Tibial nerve (tissue), 4 donors: Measurements from ENCODE around the gene SUCO. TPM values are rescaled to one million over a fixed set of nuclear protein-coding genes. Genes with fewer than 3 reads are reported as not detected.

Experiments used
- DNase-seq, 2 donors: peaks; one replicate each; pipeline ENCODE4 v3.0.0-alpha.2; 2019; ENCODE audit warnings: low spot score in 2 of 2
- H3K27ac ChIP-seq, 4 donors: fragments of 200-600 bp; sonication (generic) in 3 of 4; one replicate each; pipeline ENCODE4 v1.5.1; 2017 to 2019; ENCODE audit warnings: mild to moderate bottlenecking in 1 of 4
- H3K27me3 ChIP-seq, 2 donors: fragments of 200-600 bp; sonication (generic) in 1 of 2; one replicate each; pipeline versions ENCODE4 v1.5.1 to v1.6.0; 2017 to 2019
- H3K36me3 ChIP-seq, 3 donors: fragments of 200-600 bp; sonication (generic); one replicate each; pipeline ENCODE4 v1.5.1; 2018 to 2019
- H3K4me1 ChIP-seq, 4 donors: fragments of 200-600 bp; sonication (generic) in 3 of 4; one replicate each; pipeline ENCODE4 v1.5.1; 2017 to 2019
- H3K4me3 ChIP-seq, 4 donors: fragments of 200-600 bp; sonication (generic) in 3 of 4; one replicate each; pipeline ENCODE4 v1.5.1; 2017 to 2019; ENCODE audit warnings: mild to moderate bottlenecking in 1 of 4, moderate library complexity in 1 of 4
- H3K9me3 ChIP-seq, 4 donors: fragments of 200-600 bp; sonication (generic) in 3 of 4; one replicate each; pipeline ENCODE4 v1.5.1; 2017 to 2019
- CTCF ChIP-seq, 5 experiments: fragments of 200-600 bp in 3 of 5; fragments of 450-650 bp in 2 of 5; sonication (generic) in 3 of 5; IDR thresholded peaks; one replicate each; pipeline ENCODE4 v1.5.1; 2016 to 2019; ENCODE audit warnings: antibody characterized with exemption in 5 of 5, mild to moderate bottlenecking in 3 of 5, moderate library complexity in 2 of 5
- EP300 ChIP-seq, 2 donors: sonication (generic); formaldehyde crosslinking; IDR thresholded peaks; one replicate each; pipeline ENCODE4 v1.6.1; 2017; ENCODE audit warnings: antibody characterized with exemption in 2 of 2, mild to moderate bottlenecking in 1 of 2
- POLR2A ChIP-seq, 2 donors: fragments of 450-650 bp; IDR thresholded peaks; one replicate each; pipeline ENCODE4 v1.6.1; 2017; ENCODE audit warnings: antibody characterized with exemption in 2 of 2, mild to moderate bottlenecking in 2 of 2, moderate library complexity in 2 of 2
- WGBS, 2 donors: methylation state at CpG; one replicate each; pipeline ENCODE4 v1.1.5; 2018; 5-methylcytosine and 5-hydroxymethylcytosine counted together
- total RNA-seq, 4 donors: library from RNA; depleted of rRNA; stranded (reverse); fragments of >200 nt; gene quantifications; one replicate each; pipeline ENCODE4 v1.1.0, GENCODE V29; 2016

The SUCO gene
- total RNA-seq, 4 donors from 2014 or later: 33.6 to 48.6 (median 42.1) TPM

- Histone ChIP-seq H3K27me3 (no peaks in the 10 kb centered on the region), H3K4me1 (no peaks in the 10 kb centered on the region), H3K4me3 (no peak overlapping the region), H3K9me3 (no peaks in the 10 kb centered on the region), H3K27ac (no peak overlapping the region), H3K36me3 (no peaks in the 10 kb centered on the region)
- TF ChIP-seq POLR2A (IDR thresholded peaks at IDR 0.05) (no peak), CTCF (IDR thresholded peaks at IDR 0.05) (no peak), EP300 (IDR thresholded peaks at IDR 0.05) (no peak)
- 53 to 56% methylated on average over 6 of the region's 6 CpGs for WGBS, 2 donors
- no peak for DNase-seq
These were observed 110.0 kb downstream of the SUCO start for GRCh38 chr1:172642970-172643369.

GRCh38 chr1:172646653-172647052, 113.7 kb downstream of the SUCO start:
- no peaks in the 10 kb centered on the region for H3K27me3 ChIP-seq
- no peaks in the 10 kb centered on the region for H3K36me3 ChIP-seq
- no peaks in the 10 kb centered on the region for H3K4me1 ChIP-seq
- no peak for TF ChIP-seq CTCF (IDR thresholded peaks at IDR 0.05)
- no peak for TF ChIP-seq POLR2A (IDR thresholded peaks at IDR 0.05)
- no peak for TF ChIP-seq EP300 (IDR thresholded peaks at IDR 0.05)
- H3K9me3 ChIP-seq: no peaks in the 10 kb centered on the region
- 93 to 100% methylated on average over 1 of the region's 1 CpG for WGBS, 2 donors
- no peak for DNase-seq
- H3K27ac ChIP-seq: no peak overlapping the region
- no peak overlapping the region for H3K4me3 ChIP-seq

GRCh38 chr1:172647110-172647564, 114.2 kb downstream of the SUCO start:
- 70 to 75% methylated on average over 8 of the region's 8 CpGs for WGBS, 2 donors
- TF ChIP-seq POLR2A (IDR thresholded peaks at IDR 0.05): no peak
- TF ChIP-seq CTCF (IDR thresholded peaks at IDR 0.05): no peak
- no peak for TF ChIP-seq EP300 (IDR thresholded peaks at IDR 0.05)
- Histone ChIP-seq H3K9me3 (no peaks in the 10 kb centered on the region), H3K4me1 (no peaks in the 10 kb centered on the region), H3K27ac (no peak overlapping the region), H3K27me3 (no peaks in the 10 kb centered on the region), H3K36me3 (no peaks in the 10 kb centered on the region), H3K4me3 (no peak overlapping the region)
- DNase-seq: no peak

GRCh38 chr1:172647987-172648386, 115.0 kb downstream of the SUCO start:
- no peak for DNase-seq
- H3K27ac ChIP-seq: no peak overlapping the region
- no peak overlapping the region for H3K4me3 ChIP-seq
- no peaks in the 10 kb centered on the region for H3K4me1 ChIP-seq
- H3K27me3 ChIP-seq: no peaks in the 10 kb centered on the region
- TF ChIP-seq POLR2A (IDR thresholded peaks at IDR 0.05): no peak
- TF ChIP-seq EP300 (IDR thresholded peaks at IDR 0.05): no peak
- no peak for TF ChIP-seq CTCF (IDR thresholded peaks at IDR 0.05)
- no peaks in the 10 kb centered on the region for H3K36me3 ChIP-seq
- 77 to 78% methylated on average over 4 of the region's 4 CpGs for WGBS, 2 donors
- no peaks in the 10 kb centered on the region for H3K9me3 ChIP-seq

- Histone ChIP-seq H3K27ac (no peak overlapping the region), H3K9me3 (no peaks in the 10 kb centered on the region), H3K4me1 (no peaks in the 10 kb centered on the region), H3K4me3 (no peak overlapping the region), H3K36me3 (no peaks in the 10 kb centered on the region), H3K27me3 (no peaks in the 10 kb centered on the region)
- 90 to 93% methylated on average over 2 of the region's 2 CpGs for WGBS, 2 donors
- TF ChIP-seq EP300 (IDR thresholded peaks at IDR 0.05) (no peak), CTCF (IDR thresholded peaks at IDR 0.05) (no peak)
- DNase-seq: no peak
These were observed 117.7 kb downstream of the SUCO start for GRCh38 chr1:172650474-172651193.
